GM12801 (cell line): ENCODE data around the gene ADCY2.

Experiments used
- TF ChIP-seq, protein P1 (sequence below): IDR thresholded peaks from one replicate; pipeline ENCODE4 v1.5.1; 2011; ENCODE audit warnings: control low read depth; ENCODE audit not compliant: insufficient read length; ENCODE audit errors: extremely low read depth

Gene ADCY2

DNA sequence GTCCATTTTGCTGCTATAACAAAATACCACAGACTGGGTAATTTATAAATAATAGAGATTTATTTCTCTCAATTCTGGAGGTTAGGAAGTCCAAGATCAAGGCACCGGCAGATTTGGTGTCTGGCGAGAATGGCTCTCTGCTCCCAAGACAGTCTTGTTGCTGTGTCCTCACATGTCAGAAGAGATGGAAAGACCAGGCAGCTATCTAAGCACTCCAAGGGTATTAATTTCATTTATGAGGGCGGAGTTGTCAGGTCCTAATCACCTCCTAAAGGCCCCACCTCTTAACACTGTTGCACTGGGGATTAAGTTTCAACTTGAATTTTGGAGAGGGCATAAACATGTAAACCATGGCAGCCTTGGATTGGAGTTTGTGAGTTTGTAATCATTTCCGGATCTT is 30.3 kb downstream of the ADCY2 start:
- TF ChIP-seq, protein P1, sequence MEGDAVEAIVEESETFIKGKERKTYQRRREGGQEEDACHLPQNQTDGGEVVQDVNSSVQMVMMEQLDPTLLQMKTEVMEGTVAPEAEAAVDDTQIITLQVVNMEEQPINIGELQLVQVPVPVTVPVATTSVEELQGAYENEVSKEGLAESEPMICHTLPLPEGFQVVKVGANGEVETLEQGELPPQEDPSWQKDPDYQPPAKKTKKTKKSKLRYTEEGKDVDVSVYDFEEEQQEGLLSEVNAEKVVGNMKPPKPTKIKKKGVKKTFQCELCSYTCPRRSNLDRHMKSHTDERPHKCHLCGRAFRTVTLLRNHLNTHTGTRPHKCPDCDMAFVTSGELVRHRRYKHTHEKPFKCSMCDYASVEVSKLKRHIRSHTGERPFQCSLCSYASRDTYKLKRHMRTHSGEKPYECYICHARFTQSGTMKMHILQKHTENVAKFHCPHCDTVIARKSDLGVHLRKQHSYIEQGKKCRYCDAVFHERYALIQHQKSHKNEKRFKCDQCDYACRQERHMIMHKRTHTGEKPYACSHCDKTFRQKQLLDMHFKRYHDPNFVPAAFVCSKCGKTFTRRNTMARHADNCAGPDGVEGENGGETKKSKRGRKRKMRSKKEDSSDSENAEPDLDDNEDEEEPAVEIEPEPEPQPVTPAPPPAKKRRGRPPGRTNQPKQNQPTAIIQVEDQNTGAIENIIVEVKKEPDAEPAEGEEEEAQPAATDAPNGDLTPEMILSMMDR = no peak

DNA sequence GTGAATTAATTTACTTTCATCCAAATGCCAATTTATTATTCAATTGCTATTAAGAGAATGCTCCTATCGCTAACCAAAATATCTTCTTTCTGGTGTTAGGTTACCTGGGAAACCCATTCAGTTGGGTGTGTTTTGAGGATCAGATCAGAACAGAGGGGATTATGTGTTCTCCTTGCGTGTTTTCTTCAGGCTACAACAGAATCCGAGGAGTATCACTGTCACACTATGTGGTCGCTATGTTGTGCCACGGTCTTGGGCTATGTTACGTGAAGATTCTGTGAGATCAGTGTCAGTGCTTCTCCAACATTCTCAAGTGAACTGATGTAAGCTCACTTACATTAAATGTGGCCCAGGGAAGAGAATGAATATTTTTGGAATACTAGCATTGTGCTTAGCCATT is 39.0 kb downstream of the ADCY2 start:
- TF ChIP-seq, protein P1 = no peak

DNA sequence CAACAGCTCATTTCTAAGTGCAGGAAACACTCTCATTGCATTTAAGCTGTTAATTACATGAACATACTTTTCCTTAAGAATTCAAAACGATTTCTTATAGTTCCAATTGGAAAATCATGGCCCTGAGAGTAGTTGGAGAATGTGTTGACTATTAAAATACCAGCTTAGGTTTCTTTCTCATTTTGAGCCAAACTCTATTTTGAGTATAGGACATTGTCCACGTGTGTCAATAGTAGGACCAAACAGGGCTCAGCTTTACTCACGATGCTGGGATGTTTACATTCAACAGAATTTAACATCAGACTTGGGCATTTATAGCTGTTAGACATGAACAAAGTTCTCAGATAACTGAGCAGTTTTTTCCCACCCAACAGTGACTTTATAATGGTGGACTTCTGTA is 39.6 kb downstream of the ADCY2 start:
- TF ChIP-seq, protein P1 = no peak

DNA sequence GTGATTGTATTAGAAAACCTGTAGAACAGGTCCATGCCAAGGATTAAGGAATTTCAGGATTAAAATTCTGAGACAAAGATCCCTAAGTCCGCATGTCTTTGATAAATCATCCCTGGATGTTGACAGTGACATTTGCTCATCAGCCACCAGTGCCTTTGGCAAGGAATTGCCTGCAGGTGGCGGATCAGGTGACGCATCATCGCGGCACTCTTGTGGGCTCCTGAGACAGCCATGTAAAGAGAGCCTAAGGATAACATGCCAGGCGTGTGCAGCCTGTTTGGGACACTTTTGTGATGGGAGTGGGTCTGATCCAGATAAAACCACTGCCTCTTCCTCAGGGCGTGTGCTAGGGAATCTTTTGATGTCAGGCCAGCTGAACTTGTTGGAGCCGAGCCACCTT is 40.6 kb downstream of the ADCY2 start:
- TF ChIP-seq, protein P1 = no peak

DNA sequence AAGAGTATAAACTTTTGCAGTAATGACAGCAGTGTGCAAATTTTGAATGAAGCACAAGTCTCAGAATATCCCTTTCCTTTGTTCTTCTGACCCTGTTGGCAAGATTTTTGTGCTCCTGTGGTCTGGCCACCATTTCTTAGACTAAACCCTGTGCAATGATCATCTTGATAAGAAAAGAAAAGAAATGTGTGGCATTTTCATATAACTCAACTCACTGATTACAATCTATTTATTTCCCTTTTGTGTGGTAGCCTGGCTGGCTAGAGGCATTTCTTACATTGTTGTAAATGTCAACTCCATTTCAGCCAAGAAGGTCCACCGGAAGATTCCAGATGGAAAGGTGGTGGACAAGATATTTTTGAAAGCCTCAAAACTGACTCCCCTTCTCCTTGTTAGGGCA is 41.9 kb downstream of the ADCY2 start:
- TF ChIP-seq, protein P1 = no peak

DNA sequence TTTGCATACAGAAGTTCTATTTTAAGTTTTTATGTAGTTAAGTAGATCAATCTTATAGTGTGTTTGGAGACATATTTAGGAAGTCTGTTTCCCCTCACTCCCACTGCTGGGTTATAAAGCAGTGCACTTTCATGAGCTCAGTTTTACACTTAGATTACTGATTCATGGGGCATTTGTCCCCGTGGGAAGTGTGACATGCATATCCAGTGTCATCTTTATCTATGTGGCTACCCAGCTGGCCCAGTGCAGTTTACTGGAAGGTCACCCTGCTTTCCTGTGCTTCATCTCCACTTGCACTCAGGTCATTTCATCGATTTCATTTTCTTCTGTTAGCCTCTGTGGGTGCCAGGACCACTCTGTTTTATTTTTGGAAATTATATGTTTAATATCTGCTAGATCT is 49.1 kb downstream of the ADCY2 start:
- TF ChIP-seq, protein P1 = no peak

DNA sequence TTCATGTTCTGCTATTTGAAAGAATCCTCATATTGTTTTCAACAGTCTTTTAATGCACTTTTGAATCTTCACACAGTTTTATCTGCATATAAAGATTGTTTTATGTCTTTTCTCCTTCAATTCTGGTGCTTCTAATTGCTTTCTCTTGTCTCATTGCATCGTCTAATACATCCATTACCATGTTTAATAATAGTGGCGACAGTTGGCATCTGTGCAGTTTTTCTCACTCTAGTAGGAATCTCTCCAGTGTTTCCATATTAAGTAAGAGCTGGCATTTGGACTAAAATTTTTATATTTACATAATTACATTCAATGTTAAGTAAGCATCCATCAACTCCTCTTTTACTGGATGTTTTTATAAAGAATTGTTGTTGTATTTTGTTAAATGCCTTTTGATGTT is 49.9 kb downstream of the ADCY2 start:
- TF ChIP-seq, protein P1 = no peak

DNA sequence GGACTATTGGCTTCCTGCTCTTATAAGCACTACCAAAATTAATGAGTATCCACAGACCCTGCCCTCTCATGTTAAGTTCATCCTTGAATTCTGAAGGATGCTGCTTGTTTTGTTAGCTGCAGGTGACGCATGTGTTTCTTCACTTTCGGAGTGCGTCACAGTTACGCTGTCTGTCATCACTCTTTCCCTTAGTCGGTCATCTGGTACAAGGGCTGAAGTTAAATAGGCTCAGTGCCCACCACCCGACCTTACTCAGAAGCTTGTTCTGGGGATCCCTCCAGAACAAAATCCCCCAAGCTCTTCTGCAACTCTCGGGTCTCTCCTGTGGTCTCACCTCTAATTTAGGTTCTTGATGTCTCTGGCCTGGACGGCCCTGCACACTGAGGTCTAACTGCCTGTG is 51.0 kb downstream of the ADCY2 start:
- TF ChIP-seq, protein P1 = no peak
